GM23338 (cell line): Measurements from ENCODE around the gene TAT.

Experiments used
- POLR2AphosphoS5 ChIP-seq: IDR thresholded peaks from 2 replicates; pipeline ENCODE4 v1.6.1; 2016; ENCODE audit warnings: antibody characterized with exemption, low read depth
- TF ChIP-seq, protein P1 (sequence below), 2 experiments: fragments of 200-600 bp in 1 of 2; sonication (generic) in 1 of 2; conservative IDR thresholded peaks; 2 replicates each; pipeline versions ENCODE4 v1.5.1 to v1.6.1; 2016 to 2017; ENCODE audit warnings: antibody characterized with exemption in 2 of 2, low read depth in 2 of 2, mild to moderate bottlenecking in 2 of 2, moderate library complexity in 1 of 2

DNA sequence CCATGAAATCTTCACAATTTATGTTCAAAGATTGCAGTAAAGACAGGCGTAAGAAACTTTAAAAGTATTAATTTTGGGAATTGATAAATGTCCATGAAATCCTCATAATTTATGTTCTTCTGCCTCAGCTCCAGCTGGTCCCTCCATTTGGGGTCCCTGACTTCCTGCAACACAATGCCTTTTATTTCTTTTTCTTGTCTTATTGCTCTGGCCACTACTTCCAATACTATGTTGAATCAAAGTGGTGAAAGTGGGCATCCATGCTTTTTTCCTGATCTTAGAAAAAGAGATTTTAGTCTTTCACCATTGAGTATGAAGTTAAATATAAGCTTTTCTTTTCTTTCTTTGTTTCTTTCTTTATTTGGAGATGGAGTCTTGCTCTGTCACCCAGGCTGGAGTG lies 14.3 kb downstream of the TAT start:
- TF ChIP-seq POLR2AphosphoS5, result no peak
- TF ChIP-seq, protein P1, sequence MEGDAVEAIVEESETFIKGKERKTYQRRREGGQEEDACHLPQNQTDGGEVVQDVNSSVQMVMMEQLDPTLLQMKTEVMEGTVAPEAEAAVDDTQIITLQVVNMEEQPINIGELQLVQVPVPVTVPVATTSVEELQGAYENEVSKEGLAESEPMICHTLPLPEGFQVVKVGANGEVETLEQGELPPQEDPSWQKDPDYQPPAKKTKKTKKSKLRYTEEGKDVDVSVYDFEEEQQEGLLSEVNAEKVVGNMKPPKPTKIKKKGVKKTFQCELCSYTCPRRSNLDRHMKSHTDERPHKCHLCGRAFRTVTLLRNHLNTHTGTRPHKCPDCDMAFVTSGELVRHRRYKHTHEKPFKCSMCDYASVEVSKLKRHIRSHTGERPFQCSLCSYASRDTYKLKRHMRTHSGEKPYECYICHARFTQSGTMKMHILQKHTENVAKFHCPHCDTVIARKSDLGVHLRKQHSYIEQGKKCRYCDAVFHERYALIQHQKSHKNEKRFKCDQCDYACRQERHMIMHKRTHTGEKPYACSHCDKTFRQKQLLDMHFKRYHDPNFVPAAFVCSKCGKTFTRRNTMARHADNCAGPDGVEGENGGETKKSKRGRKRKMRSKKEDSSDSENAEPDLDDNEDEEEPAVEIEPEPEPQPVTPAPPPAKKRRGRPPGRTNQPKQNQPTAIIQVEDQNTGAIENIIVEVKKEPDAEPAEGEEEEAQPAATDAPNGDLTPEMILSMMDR (conservative IDR thresholded peaks at IDR 0.05; ENCODE audit: low read depth in 2 of 2), result no peak
